HepG2 (cell line): ENCODE data around the gene ARHGEF16. TPM values are rescaled to one million over a fixed set of nuclear protein-coding genes. Genes with fewer than 3 reads are reported as not detected.

Source experiments
- FOXJ3 ChIP-seq: sonication (generic); formaldehyde crosslinking; IDR thresholded peaks from 2 replicates; pipeline ENCODE4 v1.4.0; 2020; ENCODE audit warnings: missing genetic modification reagents, mild to moderate bottlenecking, borderline replicate concordance
- IRF2 ChIP-seq: IDR thresholded peaks from 2 replicates; pipeline ENCODE4 v1.6.1; 2018; ENCODE audit warnings: missing genetic modification reagents, missing compliant biosample characterization
- IRX3 ChIP-seq: sonication (generic); formaldehyde crosslinking; IDR thresholded peaks from 2 replicates; pipeline ENCODE4 v1.8.1; 2023; ENCODE audit warnings: mild to moderate bottlenecking, low read depth, missing genetic modification reagents, borderline replicate concordance
- KDM6A ChIP-seq: IDR thresholded peaks from 2 replicates; pipeline ENCODE4 v1.6.1; 2016; ENCODE audit warnings: low read depth
- KLF13 ChIP-seq: sonication (generic); formaldehyde crosslinking; IDR thresholded peaks from 2 replicates; pipeline ENCODE4 v1.4.0; 2020; ENCODE audit warnings: mild to moderate bottlenecking, missing genetic modification reagents
- NFYB ChIP-seq: sonication (generic); formaldehyde crosslinking; IDR thresholded peaks from 2 replicates; pipeline ENCODE4 v1.4.0; 2020; ENCODE audit warnings: missing genetic modification reagents
- ONECUT2 ChIP-seq: sonication (generic); formaldehyde crosslinking; IDR thresholded peaks from 2 replicates; pipeline ENCODE4 v1.4.0; 2020; ENCODE audit warnings: missing genetic modification reagents
- SMARCC2 ChIP-seq: fragments of 450-650 bp; IDR thresholded peaks from 2 replicates; pipeline ENCODE4 v1.6.1; 2017; ENCODE audit warnings: antibody characterized with exemption, mild to moderate bottlenecking
- SP2 ChIP-seq: sonication (generic); formaldehyde crosslinking; IDR thresholded peaks from 2 replicates; pipeline ENCODE4 v1.5.1; 2020; ENCODE audit warnings: mild to moderate bottlenecking, missing genetic modification reagents
- TARDBP ChIP-seq: sonication (generic); formaldehyde crosslinking; IDR thresholded peaks from 2 replicates; pipeline ENCODE4 v1.8.0; 2022; ENCODE audit warnings: mild to moderate bottlenecking, missing genetic modification reagents
- YEATS4 ChIP-seq: sonication (generic); formaldehyde crosslinking; IDR thresholded peaks from 2 replicates; pipeline ENCODE4 v1.4.0; 2020; ENCODE audit warnings: missing genetic modification reagents, borderline replicate concordance
- ZBTB21 ChIP-seq: sonication (generic); formaldehyde crosslinking; IDR thresholded peaks from 2 replicates; pipeline ENCODE4 v1.4.0; 2020; ENCODE audit warnings: missing genetic modification reagents
- ZC3H4 ChIP-seq: sonication (generic); formaldehyde crosslinking; IDR thresholded peaks from 2 replicates; pipeline ENCODE4 v1.4.0; 2020; ENCODE audit warnings: missing genetic modification reagents, borderline replicate concordance
- ZFP62 ChIP-seq: sonication (generic); formaldehyde crosslinking; IDR thresholded peaks from 2 replicates; pipeline ENCODE4 v1.4.0; 2020; ENCODE audit warnings: missing genetic modification reagents
- ZNF17 ChIP-seq: sonication (generic); formaldehyde crosslinking; IDR thresholded peaks from 2 replicates; pipeline ENCODE4 v1.5.0; 2020; ENCODE audit warnings: mild to moderate bottlenecking, missing genetic modification reagents
- ZNF224 ChIP-seq: sonication (generic); formaldehyde crosslinking; IDR thresholded peaks from 2 replicates; pipeline ENCODE4 v1.5.0; 2020; ENCODE audit warnings: mild to moderate bottlenecking, missing genetic modification reagents
- ZNF432 ChIP-seq: sonication (generic); formaldehyde crosslinking; IDR thresholded peaks from 2 replicates; pipeline ENCODE4 v1.5.0; 2020; ENCODE audit warnings: missing genetic modification reagents, mild to moderate bottlenecking, borderline replicate concordance
- ZNF570 ChIP-seq: sonication (generic); formaldehyde crosslinking; IDR thresholded peaks from 2 replicates; pipeline ENCODE4 v1.4.0; 2020; ENCODE audit warnings: mild to moderate bottlenecking, missing genetic modification reagents, borderline replicate concordance
- ZNF670 ChIP-seq: sonication (generic); formaldehyde crosslinking; IDR thresholded peaks from 2 replicates; pipeline ENCODE4 v1.8.0; 2022; ENCODE audit warnings: mild to moderate bottlenecking, missing genetic modification reagents, borderline replicate concordance
- ZNF776 ChIP-seq: sonication (generic); formaldehyde crosslinking; IDR thresholded peaks from 2 replicates; pipeline ENCODE4 v1.4.0; 2020; ENCODE audit warnings: mild to moderate bottlenecking, missing genetic modification reagents
- polyA plus RNA-seq, 8 experiments: library from polyadenylated mRNA; depleted of rRNA in 3 of 8; stranded (reverse) in 7 of 8; unstranded in 1 of 8; fragments of >200 nt; fragmentation: Illumina TruSeq in 4 of 8; extraction: Trizol in 4 of 8; gene quantifications; 2 replicates each; pipeline versions ENCODE4 v1.2.1 to v1.2.3, GENCODE V29; 2011 to 2016; ENCODE audit warnings: low read depth in 4 of 8, missing spikeins in 1 of 8, mixed read lengths in 1 of 8; ENCODE audit not compliant: insufficient read depth in 1 of 8
- total RNA-seq, 5 experiments: library from RNA; depleted of rRNA; stranded (reverse); fragments of >200 nt; fragmentation: Illumina TruSeq; extraction: Trizol; gene quantifications; 2 replicates each; pipeline ENCODE4 v1.2.3, GENCODE V29; 2016; ENCODE audit warnings: low read depth in 1 of 5
- TF ChIP-seq, protein P1 (sequence below): sonication (generic); formaldehyde crosslinking; IDR thresholded peaks from 2 replicates; pipeline ENCODE4 v1.4.0; 2020; ENCODE audit warnings: mild to moderate bottlenecking, missing genetic modification reagents
- TF ChIP-seq, protein P2 (sequence below): IDR thresholded peaks from 2 replicates; pipeline ENCODE4 v1.6.1; 2016; ENCODE audit warnings: control low read depth
- TF ChIP-seq, protein P3 (sequence below): sonication (generic); formaldehyde crosslinking; IDR thresholded peaks from 2 replicates; pipeline ENCODE4 v1.5.0; 2020; ENCODE audit warnings: mild to moderate bottlenecking, missing genetic modification reagents, borderline replicate concordance

Gene ARHGEF16
- total and polyA plus RNA-seq, 2 of the 13 experiments (the other 11 are each of a cell fraction or from before 2014, with no cell fraction given), result 20.3 to 39.9 TPM

DNA sequence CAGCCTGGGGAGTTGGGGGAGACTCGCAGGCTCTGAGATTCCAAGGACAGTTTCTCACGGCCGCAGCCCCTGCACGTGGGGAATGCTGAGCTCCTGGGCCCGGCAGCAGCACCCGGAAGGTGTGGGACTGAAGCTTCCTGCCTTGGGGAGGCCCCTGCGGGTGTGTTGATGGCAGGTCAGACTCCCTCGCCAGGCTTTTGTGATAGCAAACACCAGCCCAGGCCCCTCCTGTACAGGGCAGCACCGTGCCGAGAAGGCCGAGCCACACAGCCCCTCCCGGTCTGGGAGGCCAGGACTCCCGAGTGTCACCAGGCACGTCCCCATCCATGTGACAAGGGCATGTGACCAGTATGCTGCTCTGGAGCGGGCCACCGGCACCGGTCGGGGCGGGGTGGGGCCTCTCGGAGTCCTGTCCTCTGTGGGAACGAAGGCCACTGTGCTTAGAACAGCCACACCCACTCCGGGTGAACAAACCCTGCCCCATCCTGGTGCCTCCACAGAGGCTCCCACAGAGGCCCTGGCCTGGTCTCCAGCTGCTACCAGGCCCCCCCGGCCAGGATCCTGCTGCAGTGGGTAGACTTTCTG, 31.1 kb upstream of the ARHGEF16 start (continued):
- TF ChIP-seq, protein P1, sequence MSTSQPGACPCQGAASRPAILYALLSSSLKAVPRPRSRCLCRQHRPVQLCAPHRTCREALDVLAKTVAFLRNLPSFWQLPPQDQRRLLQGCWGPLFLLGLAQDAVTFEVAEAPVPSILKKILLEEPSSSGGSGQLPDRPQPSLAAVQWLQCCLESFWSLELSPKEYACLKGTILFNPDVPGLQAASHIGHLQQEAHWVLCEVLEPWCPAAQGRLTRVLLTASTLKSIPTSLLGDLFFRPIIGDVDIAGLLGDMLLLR (CRISPR knock-in tag), result no peak
- TF ChIP-seq, protein P2, sequence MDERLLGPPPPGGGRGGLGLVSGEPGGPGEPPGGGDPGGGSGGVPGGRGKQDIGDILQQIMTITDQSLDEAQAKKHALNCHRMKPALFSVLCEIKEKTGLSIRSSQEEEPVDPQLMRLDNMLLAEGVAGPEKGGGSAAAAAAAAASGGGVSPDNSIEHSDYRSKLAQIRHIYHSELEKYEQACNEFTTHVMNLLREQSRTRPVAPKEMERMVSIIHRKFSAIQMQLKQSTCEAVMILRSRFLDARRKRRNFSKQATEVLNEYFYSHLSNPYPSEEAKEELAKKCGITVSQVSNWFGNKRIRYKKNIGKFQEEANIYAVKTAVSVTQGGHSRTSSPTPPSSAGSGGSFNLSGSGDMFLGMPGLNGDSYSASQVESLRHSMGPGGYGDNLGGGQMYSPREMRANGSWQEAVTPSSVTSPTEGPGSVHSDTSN (CRISPR knock-in tag), result no peak
- TF ChIP-seq SMARCC2 (no peak), KDM6A (peak; percentile 52), ZNF224 (CRISPR knock-in tag) (no peak), ZNF670 (CRISPR knock-in tag) (peak; percentile 92), ZNF432 (no peak), ZBTB21 (CRISPR knock-in tag) (no peak; the same call in 1 of the 2 replicates), ZC3H4 (CRISPR knock-in tag) (no peak), SP2 (CRISPR knock-in tag) (no peak), TARDBP (CRISPR knock-in tag) (peak; percentile 81; the same call in 1 of the 2 replicates), YEATS4 (peak; percentile 64; the same call in 1 of the 2 replicates), ZNF17 (no peak), ZNF776 (no peak), IRX3 (CRISPR knock-in tag) (no peak), FOXJ3 (no peak), KLF13 (CRISPR knock-in tag) (no peak), ONECUT2 (CRISPR knock-in tag) (no peak), NFYB (no peak), IRF2 (CRISPR knock-in tag) (peak; percentile 88), ZFP62 (CRISPR knock-in tag) (no peak; the same call in 1 of the 2 replicates), ZNF570 (CRISPR knock-in tag) (no peak)
- TF ChIP-seq, protein P3, sequence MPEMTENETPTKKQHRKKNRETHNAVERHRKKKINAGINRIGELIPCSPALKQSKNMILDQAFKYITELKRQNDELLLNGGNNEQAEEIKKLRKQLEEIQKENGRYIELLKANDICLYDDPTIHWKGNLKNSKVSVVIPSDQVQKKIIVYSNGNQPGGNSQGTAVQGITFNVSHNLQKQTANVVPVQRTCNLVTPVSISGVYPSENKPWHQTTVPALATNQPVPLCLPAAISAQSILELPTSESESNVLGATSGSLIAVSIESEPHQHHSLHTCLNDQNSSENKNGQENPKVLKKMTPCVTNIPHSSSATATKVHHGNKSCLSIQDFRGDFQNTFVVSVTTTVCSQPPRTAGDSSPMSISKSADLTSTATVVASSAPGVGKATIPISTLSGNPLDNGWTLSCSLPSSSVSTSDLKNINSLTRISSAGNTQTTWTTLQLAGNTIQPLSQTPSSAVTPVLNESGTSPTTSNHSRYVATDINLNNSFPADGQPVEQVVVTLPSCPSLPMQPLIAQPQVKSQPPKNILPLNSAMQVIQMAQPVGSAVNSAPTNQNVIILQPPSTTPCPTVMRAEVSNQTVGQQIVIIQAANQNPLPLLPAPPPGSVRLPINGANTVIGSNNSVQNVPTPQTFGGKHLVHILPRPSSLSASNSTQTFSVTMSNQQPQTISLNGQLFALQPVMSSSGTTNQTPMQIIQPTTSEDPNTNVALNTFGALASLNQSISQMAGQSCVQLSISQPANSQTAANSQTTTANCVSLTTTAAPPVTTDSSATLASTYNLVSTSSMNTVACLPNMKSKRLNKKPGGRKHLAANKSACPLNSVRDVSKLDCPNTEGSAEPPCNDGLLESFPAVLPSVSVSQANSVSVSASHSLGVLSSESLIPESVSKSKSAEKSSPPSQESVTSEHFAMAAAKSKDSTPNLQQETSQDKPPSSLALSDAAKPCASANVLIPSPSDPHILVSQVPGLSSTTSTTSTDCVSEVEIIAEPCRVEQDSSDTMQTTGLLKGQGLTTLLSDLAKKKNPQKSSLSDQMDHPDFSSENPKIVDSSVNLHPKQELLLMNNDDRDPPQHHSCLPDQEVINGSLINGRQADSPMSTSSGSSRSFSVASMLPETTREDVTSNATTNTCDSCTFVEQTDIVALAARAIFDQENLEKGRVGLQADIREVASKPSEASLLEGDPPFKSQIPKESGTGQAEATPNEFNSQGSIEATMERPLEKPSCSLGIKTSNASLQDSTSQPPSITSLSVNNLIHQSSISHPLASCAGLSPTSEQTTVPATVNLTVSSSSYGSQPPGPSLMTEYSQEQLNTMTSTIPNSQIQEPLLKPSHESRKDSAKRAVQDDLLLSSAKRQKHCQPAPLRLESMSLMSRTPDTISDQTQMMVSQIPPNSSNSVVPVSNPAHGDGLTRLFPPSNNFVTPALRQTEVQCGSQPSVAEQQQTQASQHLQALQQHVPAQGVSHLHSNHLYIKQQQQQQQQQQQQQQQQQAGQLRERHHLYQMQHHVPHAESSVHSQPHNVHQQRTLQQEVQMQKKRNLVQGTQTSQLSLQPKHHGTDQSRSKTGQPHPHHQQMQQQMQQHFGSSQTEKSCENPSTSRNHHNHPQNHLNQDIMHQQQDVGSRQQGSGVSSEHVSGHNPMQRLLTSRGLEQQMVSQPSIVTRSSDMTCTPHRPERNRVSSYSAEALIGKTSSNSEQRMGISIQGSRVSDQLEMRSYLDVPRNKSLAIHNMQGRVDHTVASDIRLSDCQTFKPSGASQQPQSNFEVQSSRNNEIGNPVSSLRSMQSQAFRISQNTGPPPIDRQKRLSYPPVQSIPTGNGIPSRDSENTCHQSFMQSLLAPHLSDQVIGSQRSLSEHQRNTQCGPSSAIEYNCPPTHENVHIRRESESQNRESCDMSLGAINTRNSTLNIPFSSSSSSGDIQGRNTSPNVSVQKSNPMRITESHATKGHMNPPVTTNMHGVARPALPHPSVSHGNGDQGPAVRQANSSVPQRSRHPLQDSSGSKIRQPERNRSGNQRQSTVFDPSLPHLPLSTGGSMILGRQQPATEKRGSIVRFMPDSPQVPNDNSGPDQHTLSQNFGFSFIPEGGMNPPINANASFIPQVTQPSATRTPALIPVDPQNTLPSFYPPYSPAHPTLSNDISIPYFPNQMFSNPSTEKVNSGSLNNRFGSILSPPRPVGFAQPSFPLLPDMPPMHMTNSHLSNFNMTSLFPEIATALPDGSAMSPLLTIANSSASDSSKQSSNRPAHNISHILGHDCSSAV (CRISPR knock-in tag), result peak; percentile 72; the same call in 1 of the 2 replicates
